HG03342 (cell line): Measurements from ENCODE around the gene RAMACL.
"Not testable (repeated sequence)": the region's sequence is repeated elsewhere in the genome, so short reads cannot be mapped to it uniquely, and the experiment has no call there.

Source experiments
- ATAC-seq: cut with Tn5 transposase; IDR thresholded peaks from one replicate; pipeline ENCODE4 v1.9.1; 2021; ENCODE audit warnings: mild to moderate bottlenecking, moderate library complexity; ENCODE audit not compliant: unreplicated experiment

The RAMACL gene

GRCh38 chr6:166586424-166587156, at the start of gene RAMACL:
Gene RAMACL, minus strand, starts transcription at chr6:166586678. Its CDS starts 201 bp downstream, at chr6:166586477.
- ATAC-seq: peak; percentile 74

- no peak for ATAC-seq
These were observed 48.8 kb upstream of the RAMACL start for GRCh38 chr6:166635013-166635970.

DNA sequence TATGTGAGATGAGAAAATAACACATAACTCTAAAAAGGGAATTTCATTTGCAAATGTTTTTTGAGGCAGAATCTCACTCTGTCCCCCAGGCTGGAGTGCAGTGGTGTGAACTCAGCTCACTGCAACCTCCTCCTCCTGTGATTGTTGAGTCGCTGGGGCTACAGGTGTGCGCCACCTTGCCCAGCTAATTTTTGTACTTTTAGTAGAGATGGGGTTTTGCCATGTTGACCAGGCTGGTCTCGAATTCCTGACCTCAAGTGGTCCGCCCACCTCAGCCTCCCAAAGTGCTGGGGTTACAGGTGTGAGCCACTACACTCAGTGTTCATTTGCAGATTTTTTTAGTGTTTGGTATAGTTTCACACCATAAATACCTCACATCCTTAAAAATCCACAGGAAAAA, 48.1 kb upstream of the RAMACL start:
- ATAC-seq: not testable (repeated sequence)

DNA sequence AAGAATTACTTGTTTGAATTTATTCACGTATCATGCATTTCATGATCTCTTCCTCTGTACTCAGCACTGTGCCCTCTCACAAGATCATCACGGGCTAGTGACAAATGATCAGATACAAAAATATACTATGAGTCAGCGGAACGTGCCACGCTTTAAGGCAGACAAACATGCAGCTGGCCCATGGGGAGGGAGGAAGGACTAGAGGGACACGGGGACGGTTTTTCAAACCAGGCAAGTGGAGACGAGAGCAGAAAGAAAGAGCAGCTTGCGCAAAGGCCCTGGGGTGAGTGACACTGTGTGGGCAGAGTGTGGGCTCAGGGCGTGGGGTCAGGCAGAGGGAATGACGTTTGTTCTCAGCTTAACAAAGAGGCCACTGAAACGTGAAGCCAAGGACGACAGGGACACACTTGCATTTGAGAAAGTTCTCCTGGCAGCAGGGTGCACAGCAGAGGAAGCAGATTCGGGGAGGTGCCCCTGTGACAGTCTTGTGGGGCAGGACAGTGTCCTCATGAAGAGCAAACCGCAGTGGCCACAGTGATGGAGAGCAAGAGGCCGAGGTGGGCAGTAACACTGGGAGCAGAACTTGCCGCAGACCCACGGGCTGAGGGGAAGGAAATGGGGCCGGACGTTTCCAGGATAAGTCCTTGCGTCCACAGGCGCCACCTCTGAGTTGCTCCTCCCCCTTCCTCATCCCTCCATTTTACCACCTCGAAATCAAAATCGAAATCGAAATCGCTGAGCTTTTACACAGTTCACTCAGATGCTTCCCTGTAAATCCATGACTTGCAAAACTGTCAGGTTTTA, 47.5 kb upstream of the RAMACL start:
- no peak for ATAC-seq

DNA sequence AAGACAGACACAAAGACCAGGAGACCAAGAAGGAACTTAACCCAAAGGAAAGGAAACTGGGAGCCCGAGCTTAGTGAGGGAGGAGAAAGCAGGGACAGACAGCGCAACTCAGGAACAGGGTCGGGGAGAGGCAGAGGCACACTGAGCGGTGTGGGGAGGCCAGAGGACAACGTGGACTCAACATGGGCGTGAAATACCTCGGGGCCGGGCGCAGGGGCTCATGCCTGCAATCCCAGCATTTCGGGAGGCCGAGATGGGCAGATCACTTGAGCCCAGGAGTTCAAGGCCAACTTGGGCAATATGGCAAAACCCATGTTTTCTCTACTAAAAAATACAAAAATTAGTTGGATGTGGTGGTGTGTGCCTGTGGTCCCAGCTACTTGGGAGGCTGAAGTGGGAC, 46.3 kb upstream of the RAMACL start:
- no peak for ATAC-seq

DNA sequence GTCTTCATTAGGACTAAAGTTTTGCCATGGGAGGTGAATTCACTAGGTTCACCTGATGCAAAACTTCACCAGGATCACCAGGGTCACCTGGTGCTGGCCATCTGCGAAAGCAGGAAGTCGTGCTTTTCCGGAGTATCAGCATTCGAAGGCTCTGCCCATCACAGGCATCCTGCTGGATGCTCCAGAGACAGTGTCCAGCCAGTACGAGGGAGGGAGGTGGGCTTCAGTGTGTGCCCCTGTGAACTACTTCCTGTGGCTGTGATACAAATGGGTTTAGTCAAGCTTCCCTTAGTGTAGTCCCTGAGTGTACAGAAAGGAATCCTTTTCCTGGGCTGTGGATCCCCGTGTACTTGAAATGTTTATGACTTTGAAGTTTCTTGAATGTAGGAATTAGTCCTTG, 44.0 kb upstream of the RAMACL start:
- ATAC-seq: no peak

GRCh38 chr6:166629628-166630027, 43.1 kb upstream of the RAMACL start:
- ATAC-seq: no peak

- peak; percentile 22 for ATAC-seq
These were observed 41.7 kb upstream of the RAMACL start for GRCh38 chr6:166627875-166628801.

DNA sequence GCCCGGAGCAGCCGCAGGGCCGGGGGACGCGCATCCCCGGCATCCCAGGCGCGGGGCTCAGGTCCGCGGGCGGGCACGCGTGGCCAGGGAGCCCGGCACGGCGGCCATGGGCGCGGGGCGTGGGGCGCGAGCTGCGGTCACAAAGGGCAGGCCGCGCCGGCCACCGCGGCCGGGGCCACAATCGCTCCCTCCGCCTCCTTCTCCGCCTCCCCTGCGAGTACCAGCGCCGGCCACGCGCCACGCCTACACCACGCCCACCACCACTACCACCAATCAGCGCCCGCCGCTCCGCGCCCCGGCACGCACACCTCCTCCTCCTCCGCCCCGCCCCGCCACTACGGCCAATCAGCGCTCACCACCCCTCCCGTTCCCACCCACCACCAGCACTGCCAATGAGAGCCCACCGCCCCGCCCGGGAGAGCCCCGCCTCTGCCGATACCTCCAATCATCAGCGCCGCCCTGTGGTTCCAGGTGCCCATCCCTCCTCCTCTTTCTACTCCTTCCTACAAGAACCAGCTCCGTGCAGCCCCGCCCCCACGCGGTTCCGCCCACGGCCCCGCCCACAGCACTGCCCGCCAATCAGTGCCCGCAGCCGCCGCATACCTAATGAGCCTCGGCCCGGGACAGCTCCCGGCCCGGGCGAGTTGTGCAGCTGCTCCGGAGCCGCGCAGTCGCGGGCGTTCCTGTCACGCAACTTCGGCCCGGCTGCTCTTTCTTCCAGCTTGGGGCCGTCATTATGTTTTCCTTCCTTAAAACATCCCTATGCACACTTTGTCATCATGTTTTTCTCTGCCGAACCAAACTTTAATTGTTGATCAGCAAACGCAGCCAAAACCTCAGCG, 40.8 kb upstream of the RAMACL start, which contains the start of gene RPS6KA2:
Gene RPS6KA2, minus strand, starts transcription at position 219 of the 842 bp plus-strand sequence. CDS start 232 bp downstream, outside the sequence.
- ATAC-seq: peak; percentile 88

DNA sequence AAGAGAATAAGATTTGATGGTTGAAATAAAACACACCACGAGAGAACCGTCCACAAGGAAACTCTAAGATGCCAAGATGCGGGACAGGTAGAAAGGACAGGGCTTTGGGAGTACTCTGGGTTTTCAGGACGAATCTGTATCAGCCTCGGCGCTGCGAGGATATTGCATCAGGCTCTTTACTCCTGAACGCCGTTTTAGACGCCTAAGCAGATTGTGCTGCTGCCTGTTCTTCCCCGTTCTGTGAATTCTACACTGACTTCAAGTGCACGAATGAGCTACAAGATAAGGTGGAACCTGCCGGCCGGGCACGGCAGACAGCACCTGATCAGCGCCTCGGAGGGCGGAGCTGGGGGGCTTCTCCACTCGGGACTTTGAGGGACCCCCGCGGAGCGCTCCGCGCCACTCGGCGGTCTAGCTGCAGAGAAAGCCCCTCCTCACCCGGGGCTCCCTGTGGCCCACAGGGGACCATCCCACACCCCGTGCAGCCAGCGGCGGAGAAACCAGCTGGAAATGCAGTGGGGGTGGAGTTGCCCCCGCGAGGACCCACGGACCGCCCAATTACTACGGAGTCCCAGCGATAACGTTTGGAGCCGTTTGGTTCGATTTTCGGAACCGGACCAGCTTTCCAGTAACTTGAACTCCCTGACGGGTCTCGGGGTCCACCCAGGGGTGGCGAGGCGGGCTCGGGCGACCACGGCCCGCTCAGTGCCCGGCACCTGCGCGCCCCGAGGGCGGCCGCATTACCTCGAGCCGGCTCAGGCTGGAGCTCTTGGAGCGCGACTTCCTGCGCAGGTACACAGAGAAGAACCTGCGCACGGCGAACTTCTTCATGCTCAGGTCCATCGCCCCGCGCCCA, 39.9 kb upstream of the RAMACL start:
- peak; percentile 1 for ATAC-seq

- no peak for ATAC-seq
These were observed 38.9 kb upstream of the RAMACL start for GRCh38 chr6:166625356-166625755.

GRCh38 chr6:166624275-166624674, 37.8 kb upstream of the RAMACL start:
- no peak for ATAC-seq

- ATAC-seq: no peak
These were observed 36.8 kb upstream of the RAMACL start for GRCh38 chr6:166623318-166623717.

- ATAC-seq: no peak
These were observed 34.6 kb upstream of the RAMACL start for GRCh38 chr6:166621114-166621540.

DNA sequence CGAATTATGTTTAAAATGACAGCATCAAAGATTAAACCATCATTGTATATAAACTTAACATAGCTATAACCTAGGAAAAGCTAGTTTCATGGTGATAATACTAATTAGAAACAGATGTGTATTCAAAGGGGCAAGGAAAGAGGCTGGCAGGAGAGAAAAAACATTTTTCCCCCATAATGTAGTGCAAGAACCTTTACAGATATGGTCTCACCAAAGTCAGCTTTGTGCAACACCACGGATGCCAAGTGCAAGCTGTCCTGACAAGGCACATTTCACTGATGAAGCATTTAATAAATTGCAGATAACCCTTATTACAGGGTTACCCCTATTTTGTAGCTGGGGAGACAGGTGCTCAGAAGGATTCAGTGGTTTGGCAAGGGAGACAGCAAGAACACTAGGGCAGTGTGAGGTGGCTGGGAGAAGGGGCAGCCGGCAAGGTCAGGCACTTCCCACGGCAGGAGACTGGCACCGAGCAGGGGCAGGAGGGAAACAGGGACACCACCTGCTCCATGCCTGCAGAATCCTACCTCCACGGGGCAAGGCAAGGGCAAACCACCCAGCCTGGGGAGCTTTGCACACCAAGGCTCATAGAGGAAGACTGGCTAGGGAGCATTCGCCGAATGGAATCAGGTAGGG, 34.1 kb upstream of the RAMACL start:
- no peak for ATAC-seq

GRCh38 chr6:166619912-166620311, 33.4 kb upstream of the RAMACL start:
- no peak for ATAC-seq
